GM12878 (cell line): ENCODE data around the gene SNX11. TPM values are rescaled to one million over a fixed set of nuclear protein-coding genes. Genes with fewer than 3 reads are reported as not detected.

Experiments
- ATAC-seq: fragments of 200-7000 bp; cut with Tn5 transposase; 3 replicates; pipeline ENCODE4 v1.9.1; 2020; ENCODE audit warnings: mild to moderate bottlenecking, moderate library complexity
- BruUV-seq: library from RNA; stranded (reverse); fragments of 400-500 nt; replicated peaks from 2 replicates; lab custom pipeline; 2021; lab: Mats Ljungman, UMichigan
- CTCF ChIA-PET: fragments of 300-600 bp; sonication (Branson Sonifier 250); formaldehyde crosslinking; extraction: SDS; loops from one replicate; lab custom pipeline; 2021; ENCODE audit warnings: inconsistent platforms; lab: Yijun Ruan, JAX
- POLR2A ChIA-PET: fragments of 350-600 bp; formaldehyde crosslinking; extraction: SDS; loops from one replicate; lab custom pipeline; 2021; ENCODE audit warnings: inconsistent platforms; lab: Charles Lee
- RAD21 ChIA-PET: fragments of 300-600 bp; sonication (Branson Sonifier 250); formaldehyde crosslinking; loops from one replicate; lab custom pipeline; 2023; ENCODE audit warnings: antibody characterized with exemption; ENCODE audit not compliant: unreplicated experiment; lab: Charles Lee
- SMC1A ChIA-PET: fragments of 300-600 bp; sonication (Branson Sonifier 250); formaldehyde crosslinking; loops from one replicate; lab custom pipeline; 2023; ENCODE audit not compliant: unreplicated experiment, uncharacterized antibody; lab: Charles Lee
- DNase-seq: peaks from one replicate; pipeline ENCODE4 v3.0.0-alpha.2; 2011; ENCODE audit warnings: low read depth, low spot score
- FAIRE-seq: peaks from 3 replicates; lab custom pipeline; 2011; peaks lifted over from hg19 to GRCh38; lab: Jason Lieb, UNC
- H2AFZ ChIP-seq: 2 replicates; pipeline ENCODE4 v1.6.0; 2011; ENCODE audit warnings: low read depth, low read length, control low read depth; ENCODE audit not compliant: control insufficient read depth
- H3K27ac ChIP-seq: 2 replicates; pipeline ENCODE4 v1.5.1; 2011; ENCODE audit warnings: control low read depth; ENCODE audit not compliant: control insufficient read depth, insufficient read depth
- H3K27me3 ChIP-seq, 2 experiments: replicated peaks in 1 of 2; 2 replicates each; pipeline versions ENCODE4 v1.6.0 to v1.6.1; 2011; ENCODE audit warnings: low read length in 1 of 2; ENCODE audit not compliant: control insufficient read depth in 2 of 2, insufficient read depth in 2 of 2
- H3K36me3 ChIP-seq, 2 experiments: 2 replicates each; pipeline ENCODE4 v1.5.1; 2011; ENCODE audit warnings: low read length in 1 of 2; ENCODE audit not compliant: control insufficient read depth in 2 of 2, insufficient read depth in 2 of 2
- H3K4me1 ChIP-seq: 2 replicates; pipeline ENCODE4 v1.6.1; 2011; ENCODE audit warnings: mild to moderate bottlenecking, low read length, moderate library complexity, mixed read lengths; ENCODE audit not compliant: control insufficient read depth, insufficient read depth
- H3K4me2 ChIP-seq: 2 replicates; pipeline ENCODE4 v1.6.0; 2011; ENCODE audit warnings: control low read depth; ENCODE audit not compliant: control insufficient read depth, insufficient read depth
- H3K4me3 ChIP-seq: fragments of 200-600 bp; sonication (generic); 2 replicates; pipeline ENCODE4 v1.5.1; 2016
- H3K79me2 ChIP-seq: 2 replicates; pipeline ENCODE4 v1.6.0; 2011; ENCODE audit warnings: low read length; ENCODE audit not compliant: control insufficient read depth, insufficient read depth
- H3K9ac ChIP-seq: 2 replicates; pipeline ENCODE4 v1.8.0; 2011; ENCODE audit warnings: low read length, control low read depth, mixed read lengths; ENCODE audit not compliant: control insufficient read depth, insufficient read depth
- H3K9me3 ChIP-seq: replicated peaks from 3 replicates; pipeline ENCODE4 v1.5.1; 2011; ENCODE audit warnings: mild to moderate bottlenecking, low read length; ENCODE audit not compliant: control insufficient read depth, insufficient read depth
- H4K20me1 ChIP-seq: 2 replicates; pipeline ENCODE4 v1.6.0; 2011; ENCODE audit not compliant: control insufficient read depth, insufficient read depth
- CBX5 ChIP-seq: sonication (generic); IDR thresholded peaks from 2 replicates; pipeline ENCODE4 v1.6.1; 2016; ENCODE audit warnings: low read depth, moderate library complexity, mild to moderate bottlenecking, inconsistent platforms
- CEBPB ChIP-seq, 2 experiments: fragments of 150-350 bp in 1 of 2; IDR thresholded peaks; 2 replicates each; pipeline ENCODE4 v1.6.1; 2012 to 2014; ENCODE audit warnings: low read depth in 2 of 2, low read length in 2 of 2, borderline replicate concordance in 1 of 2, inconsistent platforms in 1 of 2
- EED ChIP-seq: sonication (generic); IDR thresholded peaks from 2 replicates; pipeline ENCODE4 v1.6.1; 2016; ENCODE audit warnings: antibody characterized with exemption, low read depth
- EP300 ChIP-seq, 2 experiments: fragments of 150-350 bp in 1 of 2; IDR thresholded peaks; 2 replicates each; pipeline ENCODE4 v1.6.1; 2011 to 2012; ENCODE audit warnings: low read depth in 2 of 2, low read length in 2 of 2, borderline replicate concordance in 1 of 2, improper control_type of control experiment in 1 of 2, inconsistent platforms in 1 of 2; ENCODE audit not compliant: control insufficient read depth in 1 of 2
- HDAC6 ChIP-seq: fragments of 200-600 bp; sonication (generic); IDR thresholded peaks from one replicate; pipeline ENCODE4 v1.8.0; 2017; ENCODE audit warnings: antibody characterized with exemption; ENCODE audit not compliant: unreplicated experiment
- NRF1 ChIP-seq: conservative IDR thresholded peaks from 2 replicates; pipeline ENCODE4 v1.6.1; 2011; ENCODE audit warnings: mild to moderate bottlenecking, low read depth, low read length, improper control_type of control experiment
- POLR2AphosphoS5 ChIP-seq: IDR thresholded peaks from 2 replicates; pipeline ENCODE4 v1.6.1; 2011; ENCODE audit warnings: mild to moderate bottlenecking, low read length, inconsistent platforms
- RB1 ChIP-seq: fragments of 450-650 bp; formaldehyde crosslinking; IDR thresholded peaks from 2 replicates; pipeline ENCODE4 v1.6.1; 2017; ENCODE audit warnings: mild to moderate bottlenecking, borderline replicate concordance
- SIN3A ChIP-seq: IDR thresholded peaks from 2 replicates; pipeline ENCODE4 v1.6.1; 2012; ENCODE audit warnings: low read depth, low read length, improper control_type of control experiment
- SP1 ChIP-seq: IDR thresholded peaks from one replicate; pipeline ENCODE4 v1.6.1; 2011; ENCODE audit warnings: low read depth, low read length
- SUPT20H ChIP-seq: IDR thresholded peaks from 2 replicates; pipeline ENCODE4 v1.6.1; 2011; ENCODE audit warnings: low read depth, mild to moderate bottlenecking, low read length, moderate library complexity, borderline replicate concordance; ENCODE audit not compliant: control insufficient read depth
- WGBS: methylation state at CpG from one replicate; pipeline ENCODE4 v1.1.6; 2016; ENCODE audit warnings: low lambda C conversion rate; ENCODE audit not compliant: insufficient replicate concordance, insufficient coverage; ENCODE audit errors: missing lambda C conversion rate; 5-methylcytosine and 5-hydroxymethylcytosine counted together
- in situ Hi-C: fragments of 300-500 bp; cut with MboI; formaldehyde crosslinking; loops from 9 replicates; pipeline ENCODE4 v1.14.3; 2018; ENCODE audit warnings: mixed read lengths
- intact Hi-C: fragments of 100-400 bp; cut with micrococcal nuclease; formaldehyde crosslinking; loops from one replicate; pipeline ENCODE4 v1.14.2; 2022; ENCODE audit not compliant: unreplicated experiment
- polyA plus RNA-seq, 11 experiments: library from polyadenylated mRNA; depleted of rRNA in 4 of 11; unstranded in 6 of 11; stranded (reverse) in 5 of 11; fragments of >200 nt; fragmentation: Nextera tagmentation in 4 of 11; fragmentation: Illumina TruSeq in 1 of 11; extraction: Ambion mirVana in 4 of 11; extraction: Trizol in 1 of 11; gene quantifications; 1 replicate in 1 of 11; 2 replicates in 10 of 11; pipeline versions ENCODE4 v1.2.1 to v1.2.3, GENCODE V29; 2011 to 2016; ENCODE audit warnings: inconsistent platforms in 2 of 11, missing spikeins in 2 of 11, low read depth in 1 of 11
- total RNA-seq, 4 experiments: library from RNA; depleted of rRNA in 3 of 4; stranded (reverse); fragments of >200 nt in 3 of 4; fragmentation: Illumina TruSeq in 1 of 4; extraction: Trizol in 1 of 4; gene quantifications; 2 replicates each; pipeline versions ENCODE4 v1.2.1 to v1.2.3, GENCODE V29; 2013 to 2021
- TF ChIP-seq, protein P1 (sequence below): fragments of 450-650 bp; IDR thresholded peaks from 2 replicates; pipeline ENCODE4 v1.6.1; 2017; ENCODE audit warnings: mild to moderate bottlenecking, moderate library complexity
- TF ChIP-seq, protein P2 (sequence below): fragments of 450-650 bp; IDR thresholded peaks from 2 replicates; pipeline ENCODE4 v1.6.1; 2014; ENCODE audit warnings: mild to moderate bottlenecking
- TF ChIP-seq, protein P3 (sequence below): IDR thresholded peaks from 2 replicates; pipeline ENCODE4 v1.6.1; 2011; ENCODE audit warnings: borderline replicate concordance, low read depth, mild to moderate bottlenecking, moderate library complexity, mixed read lengths, low read length; ENCODE audit not compliant: insufficient read depth; ENCODE audit errors: extremely low read length

Gene SNX11
- total and polyA plus RNA-seq, 10 of the 15 experiments (the other 5 are each of a cell fraction or from before 2014, with no cell fraction given), result 34.2 to 127 (median 61.8) TPM

DNA sequence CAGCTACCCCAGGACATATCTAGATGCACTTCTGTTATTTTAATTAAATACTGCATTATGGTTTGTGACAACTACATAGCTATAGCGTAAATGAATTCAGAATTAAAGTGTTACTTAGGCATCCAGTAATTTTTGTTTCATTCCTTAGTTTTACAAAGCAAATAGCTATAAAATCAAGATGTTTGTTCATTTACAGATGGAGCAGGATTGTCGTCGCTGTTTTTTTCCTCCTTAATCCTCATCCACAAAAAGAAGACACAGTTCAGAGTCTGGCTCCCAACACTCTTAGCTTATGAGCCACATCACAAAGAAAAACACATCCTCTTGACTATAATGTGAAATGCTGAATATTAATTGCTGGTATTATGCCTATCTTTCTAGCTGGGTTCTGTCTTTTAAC, 43.7 kb downstream of the SNX11 start:
- Histone ChIP-seq H3K27me3 (no peaks in the 10 kb centered on the region), H3K9ac (no peak overlapping the region), H3K79me2 (no peaks in the 10 kb centered on the region), H4K20me1 (no peaks in the 10 kb centered on the region), H2AFZ (no peak overlapping the region), H3K4me3 (no peak overlapping the region), H3K27ac (no peak overlapping the region), H3K36me3 (peaks cover 2 to 10% of the 10 kb centered on the region in 2 experiments; a peak in 2 of 4 replicates), H3K9me3 (no peaks in the 10 kb centered on the region), H3K4me1 (no peaks in the 10 kb centered on the region), H3K4me2 (no peak overlapping the region)
- BruUV-seq, result no TSS peak
- ATAC-seq, result no peak
- ChIA-PET RAD21 (interaction anchor here (0.6 to 1.1 kb wide), 2 partner anchors 40 to 442 kb away, joined by 3 to 4 read pairs; no protein-coding TSS in a partner anchor), SMC1A (interaction anchor here (0.7 kb wide), 1 partner anchor 11 kb away, joined by 3 read pairs; no protein-coding TSS in a partner anchor), CTCF (interaction anchor here (0.8 to 2.1 kb wide), 9 partner anchors 8 to 486 kb away, joined by 3 to 8 read pairs (median 4); no protein-coding TSS in a partner anchor), POLR2A (no interaction called here)
- intact Hi-C loops (loop anchor here (10.0 kb wide), 1 partner anchor 184 kb away; no protein-coding TSS in a partner anchor), in situ Hi-C loops (no loop called here)
- no peak for FAIRE-seq
- no peak for DNase-seq
- 97% methylated on average over 3 of the region's 3 CpGs for WGBS
- TF ChIP-seq, protein P1, sequence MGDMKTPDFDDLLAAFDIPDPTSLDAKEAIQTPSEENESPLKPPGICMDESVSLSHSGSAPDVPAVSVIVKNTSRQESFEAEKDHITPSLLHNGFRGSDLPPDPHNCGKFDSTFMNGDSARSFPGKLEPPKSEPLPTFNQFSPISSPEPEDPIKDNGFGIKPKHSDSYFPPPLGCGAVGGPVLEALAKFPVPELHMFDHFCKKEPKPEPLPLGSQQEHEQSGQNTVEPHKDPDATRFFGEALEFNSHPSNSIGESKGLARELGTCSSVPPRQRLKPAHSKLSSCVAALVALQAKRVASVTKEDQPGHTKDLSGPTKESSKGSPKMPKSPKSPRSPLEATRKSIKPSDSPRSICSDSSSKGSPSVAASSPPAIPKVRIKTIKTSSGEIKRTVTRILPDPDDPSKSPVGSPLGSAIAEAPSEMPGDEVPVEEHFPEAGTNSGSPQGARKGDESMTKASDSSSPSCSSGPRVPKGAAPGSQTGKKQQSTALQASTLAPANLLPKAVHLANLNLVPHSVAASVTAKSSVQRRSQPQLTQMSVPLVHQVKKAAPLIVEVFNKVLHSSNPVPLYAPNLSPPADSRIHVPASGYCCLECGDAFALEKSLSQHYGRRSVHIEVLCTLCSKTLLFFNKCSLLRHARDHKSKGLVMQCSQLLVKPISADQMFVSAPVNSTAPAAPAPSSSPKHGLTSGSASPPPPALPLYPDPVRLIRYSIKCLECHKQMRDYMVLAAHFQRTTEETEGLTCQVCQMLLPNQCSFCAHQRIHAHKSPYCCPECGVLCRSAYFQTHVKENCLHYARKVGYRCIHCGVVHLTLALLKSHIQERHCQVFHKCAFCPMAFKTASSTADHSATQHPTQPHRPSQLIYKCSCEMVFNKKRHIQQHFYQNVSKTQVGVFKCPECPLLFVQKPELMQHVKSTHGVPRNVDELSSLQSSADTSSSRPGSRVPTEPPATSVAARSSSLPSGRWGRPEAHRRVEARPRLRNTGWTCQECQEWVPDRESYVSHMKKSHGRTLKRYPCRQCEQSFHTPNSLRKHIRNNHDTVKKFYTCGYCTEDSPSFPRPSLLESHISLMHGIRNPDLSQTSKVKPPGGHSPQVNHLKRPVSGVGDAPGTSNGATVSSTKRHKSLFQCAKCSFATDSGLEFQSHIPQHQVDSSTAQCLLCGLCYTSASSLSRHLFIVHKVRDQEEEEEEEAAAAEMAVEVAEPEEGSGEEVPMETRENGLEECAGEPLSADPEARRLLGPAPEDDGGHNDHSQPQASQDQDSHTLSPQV, result no peak
- TF ChIP-seq SIN3A (no peak), CBX5 (no peak), SUPT20H (no peak), EED (no peak), SP1 (no peak), EP300 (IDR thresholded peaks at IDR 0.05; ENCODE audit: borderline replicate concordance in 1 of 2, control insufficient read depth in 1 of 2, low read depth in 2 of 2, low read length in 2 of 2) (no peak), RB1 (no peak), NRF1 (no peak), CEBPB (IDR thresholded peaks at IDR 0.05; ENCODE audit: borderline replicate concordance in 1 of 2, low read depth in 2 of 2, low read length in 2 of 2) (no peak), HDAC6 (no peak), POLR2AphosphoS5 (no peak)
- TF ChIP-seq, protein P2, sequence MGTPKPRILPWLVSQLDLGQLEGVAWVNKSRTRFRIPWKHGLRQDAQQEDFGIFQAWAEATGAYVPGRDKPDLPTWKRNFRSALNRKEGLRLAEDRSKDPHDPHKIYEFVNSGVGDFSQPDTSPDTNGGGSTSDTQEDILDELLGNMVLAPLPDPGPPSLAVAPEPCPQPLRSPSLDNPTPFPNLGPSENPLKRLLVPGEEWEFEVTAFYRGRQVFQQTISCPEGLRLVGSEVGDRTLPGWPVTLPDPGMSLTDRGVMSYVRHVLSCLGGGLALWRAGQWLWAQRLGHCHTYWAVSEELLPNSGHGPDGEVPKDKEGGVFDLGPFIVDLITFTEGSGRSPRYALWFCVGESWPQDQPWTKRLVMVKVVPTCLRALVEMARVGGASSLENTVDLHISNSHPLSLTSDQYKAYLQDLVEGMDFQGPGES, result no peak
- TF ChIP-seq, protein P3, sequence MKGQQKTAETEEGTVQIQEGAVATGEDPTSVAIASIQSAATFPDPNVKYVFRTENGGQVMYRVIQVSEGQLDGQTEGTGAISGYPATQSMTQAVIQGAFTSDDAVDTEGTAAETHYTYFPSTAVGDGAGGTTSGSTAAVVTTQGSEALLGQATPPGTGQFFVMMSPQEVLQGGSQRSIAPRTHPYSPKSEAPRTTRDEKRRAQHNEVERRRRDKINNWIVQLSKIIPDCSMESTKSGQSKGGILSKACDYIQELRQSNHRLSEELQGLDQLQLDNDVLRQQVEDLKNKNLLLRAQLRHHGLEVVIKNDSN, result no peak
